Activated naive CD8-positive, alpha-beta T cell treated with anti-CD3 and anti-CD28 coated beads, Interleukin-2, amount 50 U/mL, for 16 hours (primary cell): ENCODE measurements around the gene ZACN.
"Not testable (repeated sequence)": the region's sequence is repeated elsewhere in the genome, so short reads cannot be mapped to it uniquely, and the experiment has no call there.

Experiments used
- DNase-seq: peaks from one replicate; pipeline ENCODE4 v3.0.0-alpha.2; 2020; ENCODE audit warnings: low read depth, low spot score

Gene ZACN

GRCh38 chr17:76053246-76054111 is 25.5 kb upstream of the ZACN start:
- no peak for DNase-seq

GRCh38 chr17:76054112-76054476 is 24.9 kb upstream of the ZACN start:
- no peak for DNase-seq

- no peak for DNase-seq
These were observed 22.1 kb upstream of the ZACN start for GRCh38 chr17:76056882-76057281.

- not testable (repeated sequence) for DNase-seq
These were observed 20.7 kb upstream of the ZACN start for GRCh38 chr17:76058264-76058663.

GRCh38 chr17:76063875-76064546 is 15.0 kb upstream of the ZACN start:
- no peak for DNase-seq

GRCh38 chr17:76065775-76066174 is 13.2 kb upstream of the ZACN start:
- no peak for DNase-seq

- no peak for DNase-seq
These were observed 7.3 kb upstream of the ZACN start for GRCh38 chr17:76071531-76072147.

GRCh38 chr17:76072148-76072858 is 6.7 kb upstream of the ZACN start, which contains the start of gene SRP68:
TSS of gene SRP68 (minus strand) at chr17:76072517. CDS start at chr17:76072491, 26 bp downstream.
- peak; percentile 47 for DNase-seq

- no peak for DNase-seq
These were observed 4.3 kb upstream of the ZACN start, which contains the start of gene GALR2 for GRCh38 chr17:76074390-76075363. TSS of gene GALR2 (plus strand) at chr17:76074781. CDS start at chr17:76074884, 103 bp downstream.

- no peak for DNase-seq
These were observed 3.4 kb upstream of the ZACN start for GRCh38 chr17:76075364-76076145.

GRCh38 chr17:76076146-76076764 is 2.7 kb upstream of the ZACN start:
- no peak for DNase-seq

GRCh38 chr17:76076765-76077583 is 2.0 kb upstream of the ZACN start:
- no peak for DNase-seq

GRCh38 chr17:76077584-76078110 is 1.3 kb upstream of the ZACN start:
- DNase-seq: no peak

GRCh38 chr17:76078370-76078769 is 612 bp upstream of the ZACN start:
- DNase-seq: not testable (repeated sequence)

GRCh38 chr17:76079535-76079955 is 563 bp downstream of the ZACN start:
- no peak for DNase-seq

GRCh38 chr17:76079956-76080767 is 1.2 kb downstream of the ZACN start:
- no peak for DNase-seq

- no peak for DNase-seq
These were observed 1.8 kb downstream of the ZACN start for GRCh38 chr17:76080768-76081287.
